Dermis blood vessel endothelial cell (primary cell): ENCODE results near the gene NRF1. TPM values are rescaled to one million over a fixed set of nuclear protein-coding genes. Genes with fewer than 3 reads are reported as not detected.
"Not testable (repeated sequence)": the region's sequence is repeated elsewhere in the genome, so short reads cannot be mapped to it uniquely, and the experiment has no call there.

ENCODE experiments used
- DNase-seq: peaks from one replicate; pipeline ENCODE4 v3.0.0; 2010
- total RNA-seq: library from RNA; depleted of rRNA; stranded (reverse); fragments of >200 nt; gene quantifications from 2 replicates; pipeline ENCODE4 v1.2.3, GENCODE V29; 2014

The NRF1 gene
- total RNA-seq, 1 donor from 2014 or later: 18.9 TPM

GRCh38 chr7:129649128-129649690, 37.7 kb downstream of the NRF1 start:
- no peak for DNase-seq

DNA sequence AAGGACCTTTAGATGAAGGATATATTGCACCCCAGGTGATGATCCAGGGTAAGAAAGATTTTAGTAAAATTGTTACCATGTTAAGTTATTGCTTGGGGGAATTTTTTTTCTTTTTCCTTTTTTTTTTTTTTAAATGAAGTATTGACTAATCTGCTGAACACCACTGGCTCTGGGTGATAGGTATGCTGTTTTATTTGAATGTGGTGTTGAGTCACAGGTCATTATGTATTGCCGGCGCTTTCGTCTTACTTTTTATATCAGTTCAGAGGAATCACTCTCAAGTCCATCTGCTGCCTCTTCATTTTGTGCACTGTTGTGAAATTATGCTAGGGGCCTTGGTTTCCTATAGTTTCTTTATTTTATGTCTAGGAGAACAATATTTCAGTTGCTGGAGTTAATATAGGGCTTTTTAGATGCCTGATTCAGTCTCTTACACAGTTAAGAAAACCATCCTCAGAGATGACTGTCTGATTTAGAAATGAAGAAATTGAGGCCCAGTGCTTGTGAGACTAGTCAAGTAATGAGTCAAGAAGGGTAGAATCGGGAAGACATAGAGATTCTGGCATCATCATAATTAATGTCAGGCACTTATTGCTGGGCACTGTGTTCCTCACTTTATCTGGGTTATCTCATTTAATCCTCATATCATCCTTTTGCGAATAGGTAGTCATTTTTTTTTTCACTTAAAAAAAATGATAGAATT, 38.7 kb downstream of the NRF1 start:
- DNase-seq: no peak

DNA sequence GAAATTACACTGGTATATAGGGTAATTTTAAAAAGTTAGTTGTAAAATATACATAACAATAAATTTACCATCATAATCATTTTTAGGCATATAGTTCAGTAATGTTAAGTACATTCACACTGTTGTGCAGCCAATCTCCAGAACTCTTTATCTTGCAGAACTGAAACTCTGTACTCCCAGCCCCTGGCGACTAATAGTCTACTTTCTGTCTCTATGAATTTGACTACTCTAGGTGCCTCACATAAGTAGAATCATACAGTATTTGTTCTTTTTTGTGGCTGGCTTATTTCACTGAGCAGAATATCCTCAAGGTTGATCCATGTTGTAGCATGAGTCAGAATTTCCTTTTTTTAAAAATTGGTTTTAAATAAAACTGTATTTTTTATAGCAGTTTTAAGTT, 41.4 kb downstream of the NRF1 start:
- DNase-seq: no peak

- no peak for DNase-seq
These were observed 44.3 kb downstream of the NRF1 start for GRCh38 chr7:129655811-129656210.

DNA sequence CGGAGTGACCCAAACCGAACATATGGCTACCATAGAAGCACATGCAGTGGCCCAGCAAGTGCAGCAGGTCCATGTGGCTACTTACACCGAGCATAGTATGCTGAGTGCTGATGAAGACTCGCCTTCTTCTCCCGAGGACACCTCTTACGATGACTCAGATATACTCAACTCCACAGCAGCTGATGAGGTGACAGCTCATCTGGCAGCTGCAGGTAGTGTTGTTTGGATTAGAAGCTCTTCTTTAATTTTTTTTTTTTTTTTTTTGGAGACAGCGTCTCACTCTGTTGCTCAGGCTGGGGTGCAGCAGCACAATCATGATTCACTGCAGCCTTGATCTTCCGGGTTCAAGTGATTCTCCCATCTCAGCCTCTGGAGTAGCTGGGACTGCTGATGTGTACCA, 45.8 kb downstream of the NRF1 start:
- DNase-seq: no peak

- DNase-seq: not testable (repeated sequence)
These were observed 48.4 kb downstream of the NRF1 start for GRCh38 chr7:129659907-129660306.

DNA sequence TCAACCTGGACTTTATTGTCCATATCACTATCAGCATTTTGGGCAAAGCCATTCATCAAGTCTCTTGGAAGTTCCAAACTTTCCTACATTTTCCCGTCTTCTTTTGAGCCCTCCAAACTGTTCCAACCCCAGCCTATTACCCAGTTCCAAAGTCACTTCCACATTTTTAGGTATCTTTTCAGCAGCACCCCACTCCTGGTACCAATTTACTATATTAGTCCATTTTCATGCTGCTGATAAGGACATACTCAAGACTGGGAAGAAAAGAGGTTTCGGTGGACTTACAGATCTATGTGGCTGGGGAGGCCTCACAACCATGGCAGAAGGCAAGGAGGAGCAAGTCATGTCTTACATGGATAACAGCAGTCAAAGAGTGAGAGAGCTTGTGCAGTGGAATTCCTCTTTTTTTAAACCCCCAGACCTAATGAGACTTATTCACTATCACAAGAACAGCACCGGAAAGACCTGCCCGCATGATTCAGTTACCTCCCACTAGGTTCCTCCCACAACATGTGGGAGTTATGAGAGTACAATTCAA, 50.2 kb downstream of the NRF1 start:
- DNase-seq: no peak

DNA sequence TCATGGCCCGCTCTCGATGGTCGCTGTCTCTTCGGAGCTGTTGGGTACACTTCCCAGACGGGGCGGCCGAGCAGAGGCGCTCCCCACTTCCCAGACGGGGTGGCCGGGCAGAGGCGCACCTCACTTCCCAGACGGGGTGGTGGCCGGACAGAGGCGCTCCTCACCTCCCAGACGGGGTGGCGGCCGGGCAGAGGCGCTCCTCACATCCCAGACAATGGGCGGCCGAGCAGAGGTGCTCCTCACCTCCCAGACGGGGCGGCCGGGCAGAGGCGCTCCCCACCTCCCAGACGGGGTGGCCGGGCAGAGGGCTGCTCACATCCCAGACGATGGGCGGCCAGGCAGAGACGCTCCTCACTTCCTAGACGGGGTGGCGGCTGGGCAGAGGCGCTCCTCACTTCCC, 51.7 kb downstream of the NRF1 start:
- not testable (repeated sequence) for DNase-seq

DNA sequence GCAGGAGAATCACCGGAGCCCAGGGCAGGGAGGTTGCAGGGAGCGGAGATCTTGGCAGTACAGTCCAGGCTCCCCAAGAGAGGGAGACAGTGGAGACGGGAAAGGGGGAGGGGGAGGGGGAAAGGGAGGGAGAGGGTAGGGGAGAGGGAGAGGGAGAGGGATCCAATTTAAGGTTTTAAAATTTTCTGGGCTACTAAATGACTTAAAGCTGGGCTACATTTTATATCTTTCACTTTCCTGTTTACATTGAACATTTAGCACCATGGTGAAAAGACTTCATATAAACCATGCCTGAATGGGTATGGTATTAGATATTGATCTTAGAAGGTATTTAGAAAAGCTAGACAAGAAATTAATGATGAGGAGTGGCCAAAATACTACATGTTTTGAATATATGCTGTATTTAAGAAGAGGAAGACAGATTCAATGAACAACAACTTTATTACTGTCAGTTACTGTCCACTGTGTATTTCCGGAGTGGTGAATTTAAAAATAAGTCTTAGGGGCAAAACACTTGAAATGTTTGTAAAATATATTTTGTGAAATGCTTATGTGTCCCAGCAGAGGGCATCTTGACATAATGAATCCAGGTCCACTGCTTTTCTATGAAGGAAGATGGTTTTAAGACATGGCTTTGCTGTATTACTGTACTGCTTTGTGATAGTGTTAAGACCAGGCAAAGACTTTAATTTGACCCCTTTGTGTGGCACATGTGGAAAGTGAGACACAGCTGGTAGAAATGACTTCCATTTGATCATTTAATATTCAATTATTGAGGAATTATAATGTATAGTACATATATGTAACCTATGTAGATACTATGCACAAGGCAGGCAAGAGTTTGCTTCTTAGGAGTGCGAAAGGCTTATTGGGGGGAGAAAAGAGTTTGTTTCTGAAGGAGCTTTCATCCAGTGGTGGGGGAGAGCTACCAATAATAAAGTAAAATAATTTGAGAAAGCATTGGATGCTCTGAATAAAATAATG, 52.8 kb downstream of the NRF1 start:
- peak; percentile 79 for DNase-seq

GRCh38 chr7:129665013-129665401, 53.5 kb downstream of the NRF1 start:
- peak; percentile 76 for DNase-seq

DNA sequence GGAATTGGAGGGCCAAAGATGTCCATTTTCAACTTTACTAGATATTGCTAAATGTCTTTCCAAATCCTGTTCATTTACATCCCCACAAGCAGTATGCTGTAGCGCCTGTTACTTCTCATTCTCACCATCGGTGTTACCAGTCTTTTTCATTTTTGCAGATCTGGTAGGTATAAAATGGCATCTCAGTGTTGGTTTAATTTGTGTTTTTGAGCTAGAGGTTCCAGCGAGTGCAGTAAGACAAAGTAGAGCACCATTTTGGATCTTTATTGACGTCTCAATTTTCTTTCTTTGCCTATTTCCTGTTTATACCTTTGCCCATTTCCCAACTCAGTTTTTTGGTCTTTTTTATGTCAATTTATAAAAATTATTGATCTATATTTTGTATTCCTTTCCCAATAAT, 55.6 kb downstream of the NRF1 start:
- no peak for DNase-seq

DNA sequence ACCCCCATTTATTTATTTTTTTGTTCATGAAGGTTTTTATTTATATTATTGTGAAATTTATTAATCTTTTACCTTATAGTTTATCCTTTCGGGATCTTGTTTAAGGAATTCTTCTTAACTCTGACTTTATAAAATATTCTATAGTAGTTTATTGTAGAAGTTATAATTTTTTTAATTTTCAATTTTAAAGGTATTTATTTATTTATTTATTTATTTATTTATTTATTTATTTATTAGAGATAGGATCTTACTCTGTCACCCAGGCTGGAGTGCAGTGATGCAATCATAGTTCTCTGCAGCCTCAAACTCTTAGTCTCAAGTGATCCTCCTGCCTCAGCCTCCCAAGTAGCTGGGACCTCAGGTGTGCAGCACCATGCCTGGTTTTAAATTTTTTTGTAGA, 56.0 kb downstream of the NRF1 start:
- no peak for DNase-seq

- no peak for DNase-seq
These were observed 58.4 kb downstream of the NRF1 start for GRCh38 chr7:129669901-129670300.

DNA sequence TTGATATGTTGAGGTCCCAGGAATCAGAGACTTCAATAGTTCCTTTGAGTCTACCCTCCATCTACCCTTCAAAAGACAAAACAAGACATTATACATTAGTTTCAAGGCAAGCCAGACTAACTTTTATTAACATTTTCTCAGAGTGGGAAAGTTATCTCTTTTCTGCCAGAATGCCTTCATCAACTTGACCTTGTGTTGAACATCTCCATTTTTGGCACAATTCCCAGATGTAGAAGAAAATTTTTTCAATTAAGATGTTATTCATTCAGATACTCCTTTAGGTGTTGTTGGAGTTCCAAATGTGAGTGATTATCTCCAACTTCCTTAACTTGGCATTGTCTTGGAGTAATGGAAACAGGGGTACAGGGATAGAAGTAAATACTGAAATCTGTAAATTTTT, 59.1 kb downstream of the NRF1 start:
- peak; percentile 46 for DNase-seq

- DNase-seq: peak; percentile 54
These were observed 59.7 kb downstream of the NRF1 start for GRCh38 chr7:129671266-129671665.

DNA sequence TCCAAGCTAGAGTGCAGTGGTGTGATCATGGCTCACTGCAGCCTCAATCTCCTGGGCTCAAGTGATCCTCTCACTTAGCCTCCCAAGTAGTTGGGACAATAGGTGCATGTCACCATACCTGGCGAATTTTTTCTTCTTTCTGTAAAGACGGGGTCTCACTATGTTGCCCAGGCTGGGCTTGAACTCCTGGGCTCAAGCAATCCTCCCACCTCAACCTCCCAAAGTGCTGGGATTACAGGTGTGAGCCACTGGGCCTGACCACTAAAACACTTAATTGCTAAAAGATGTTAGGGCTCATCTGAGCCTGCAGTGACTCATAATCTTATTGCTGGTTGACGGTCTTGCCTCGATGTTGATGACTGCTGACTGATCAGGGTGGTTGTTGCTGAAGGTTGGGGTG, 63.0 kb downstream of the NRF1 start:
- DNase-seq: not testable (repeated sequence)

DNA sequence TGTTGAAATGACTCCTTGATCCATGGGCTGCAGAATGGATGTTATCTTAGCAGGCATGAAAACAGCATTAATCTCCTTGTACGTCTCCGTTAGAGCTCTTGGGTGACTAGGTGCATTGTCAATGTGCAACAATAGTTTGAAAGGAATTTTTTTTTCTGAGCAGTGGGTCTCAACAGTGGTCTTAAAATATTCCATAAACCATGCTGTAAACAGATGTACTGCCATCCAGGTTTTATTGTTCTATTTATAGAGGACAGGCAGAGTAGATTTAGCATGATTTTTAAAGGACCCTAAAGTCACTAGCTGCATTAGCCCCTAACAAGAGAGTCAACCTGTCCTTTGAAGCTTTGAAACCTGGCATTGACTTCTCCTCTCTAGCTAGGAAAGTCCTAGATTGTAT, 64.0 kb downstream of the NRF1 start:
- no peak for DNase-seq

DNA sequence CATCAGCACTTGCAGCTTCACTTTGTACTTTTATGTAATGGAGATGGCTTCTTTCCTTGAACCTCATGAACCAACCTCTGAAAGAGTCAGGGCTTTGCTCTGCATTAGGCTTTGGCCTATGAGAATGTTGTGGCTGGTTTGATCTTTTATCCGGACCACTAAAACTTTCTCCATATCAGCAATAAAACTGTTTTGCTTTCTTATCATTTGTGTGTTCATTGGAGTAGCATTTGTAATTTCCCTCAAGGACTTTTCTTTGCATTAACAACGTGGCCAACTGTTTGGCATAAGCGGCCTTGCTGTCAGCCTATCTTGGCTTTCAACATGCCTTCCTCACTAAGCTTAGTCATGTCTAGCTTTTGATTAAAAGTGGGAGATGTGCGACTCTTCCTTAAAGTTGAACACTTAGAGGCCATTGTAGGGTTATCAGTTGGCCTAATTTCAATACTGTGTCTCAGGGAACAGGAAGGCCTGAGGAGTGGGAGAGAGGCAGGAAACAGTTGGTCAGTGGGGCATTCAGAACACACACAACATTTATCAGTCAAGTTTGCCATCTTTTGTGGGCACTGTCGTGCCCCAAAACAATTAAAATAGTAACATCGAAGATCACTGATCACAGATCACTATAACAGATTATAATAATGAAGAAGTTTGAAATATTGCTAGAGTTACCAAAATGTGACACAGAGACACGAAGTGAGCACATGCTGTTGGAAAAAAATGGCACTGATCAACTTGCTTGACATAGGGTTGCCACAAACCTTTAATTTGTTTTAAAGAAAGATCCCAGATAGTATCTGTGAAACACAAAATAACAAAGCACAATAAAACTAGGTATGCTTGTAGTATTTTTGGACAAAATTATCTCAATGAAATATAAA, 64.7 kb downstream of the NRF1 start:
- no peak for DNase-seq

GRCh38 chr7:129677796-129678195, 66.3 kb downstream of the NRF1 start:
- DNase-seq: no peak

- DNase-seq: no peak
These were observed 67.1 kb downstream of the NRF1 start for GRCh38 chr7:129678606-129679005.

- DNase-seq: no peak
These were observed 68.9 kb downstream of the NRF1 start for GRCh38 chr7:129680400-129680799.

- peak; percentile 87 for DNase-seq
These were observed 73.3 kb downstream of the NRF1 start for GRCh38 chr7:129684777-129685176.
